Stimulated activated CD8-positive, alpha-beta memory T cell treated with anti-CD3 and anti-CD28 coated beads, Interleukin-15, amount 100 ng/mL, for 4 hours (primary cell): Measurements from ENCODE around the gene CCDC106.

Experiments
- DNase-seq, 2 donors: peaks; one replicate each; pipeline ENCODE4 v3.0.0-alpha.2; 2020; ENCODE audit warnings: low read depth in 2 of 2

CCDC106 gene

DNA sequence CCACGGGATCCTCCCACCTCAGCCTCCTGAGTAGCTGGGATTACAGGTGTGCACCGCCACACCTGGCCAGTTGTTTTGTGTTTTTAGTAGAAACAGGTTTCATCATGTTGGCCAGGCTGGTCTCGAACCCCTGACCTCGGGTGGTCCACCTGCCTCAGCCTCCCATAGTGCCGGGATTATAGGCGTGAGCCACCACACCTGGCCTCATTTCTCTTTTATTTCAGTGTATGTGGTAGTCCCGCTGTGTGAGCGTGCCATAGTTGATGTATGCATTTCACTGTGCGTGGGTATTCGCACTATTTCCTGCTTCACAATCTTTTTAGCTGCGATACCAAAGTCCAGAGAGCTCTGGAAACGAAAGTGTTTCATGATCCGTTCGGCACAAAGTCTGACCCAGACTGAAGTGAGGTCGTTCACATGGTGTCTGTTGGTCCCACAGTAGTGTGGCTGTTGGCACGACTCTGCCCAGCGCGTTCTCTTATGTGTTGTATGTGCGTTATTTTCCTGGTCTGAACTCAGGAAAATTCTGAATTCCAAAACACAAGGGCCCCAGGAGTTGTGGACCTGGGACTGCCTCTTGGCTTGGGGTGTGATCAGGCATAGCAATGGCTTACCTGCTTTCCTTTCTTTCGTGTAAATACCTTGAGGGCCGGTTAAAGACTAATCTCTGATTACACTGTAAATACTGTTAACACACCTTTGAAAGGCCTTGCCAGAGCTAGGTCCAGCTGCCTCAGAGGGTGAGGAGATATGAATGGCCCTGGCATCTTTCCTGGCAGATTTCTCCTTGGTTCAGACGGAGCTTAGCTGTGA, 35.6 kb downstream of the CCDC106 start:
- DNase-seq, result no peak

DNA sequence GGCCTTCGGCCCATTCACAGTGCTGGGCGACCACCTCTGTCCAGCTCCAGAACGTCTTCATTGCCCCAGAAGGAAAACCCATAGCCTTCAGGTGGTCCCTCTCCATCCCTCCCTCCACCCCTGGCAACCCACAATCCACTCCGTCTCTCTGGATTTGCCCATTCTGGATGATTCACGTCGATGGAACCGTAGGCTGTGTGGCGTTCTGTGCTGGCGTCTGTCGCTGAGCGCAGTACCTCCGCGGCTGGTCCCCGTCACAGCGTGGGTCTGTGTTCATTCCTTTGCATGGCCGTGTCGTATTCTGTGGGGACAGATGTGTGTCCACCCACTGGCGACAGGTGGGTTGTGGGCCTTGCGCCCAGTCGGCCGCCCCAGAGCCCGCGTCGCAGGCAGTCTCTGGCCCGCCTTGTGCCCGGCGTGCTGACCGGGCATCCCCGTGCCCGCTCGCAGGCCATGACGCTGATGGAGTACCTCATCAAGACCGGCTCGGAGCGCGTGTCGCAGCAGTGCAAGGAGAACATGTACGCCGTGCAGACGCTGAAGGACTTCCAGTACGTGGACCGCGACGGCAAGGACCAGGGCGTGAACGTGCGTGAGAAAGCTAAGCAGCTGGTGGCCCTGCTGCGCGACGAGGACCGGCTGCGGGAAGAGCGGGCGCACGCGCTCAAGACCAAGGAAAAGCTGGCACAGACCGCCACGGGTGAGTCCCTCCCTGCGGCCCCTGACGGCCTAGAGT, 37.1 kb downstream of the CCDC106 start:
- no peak for DNase-seq

DNA sequence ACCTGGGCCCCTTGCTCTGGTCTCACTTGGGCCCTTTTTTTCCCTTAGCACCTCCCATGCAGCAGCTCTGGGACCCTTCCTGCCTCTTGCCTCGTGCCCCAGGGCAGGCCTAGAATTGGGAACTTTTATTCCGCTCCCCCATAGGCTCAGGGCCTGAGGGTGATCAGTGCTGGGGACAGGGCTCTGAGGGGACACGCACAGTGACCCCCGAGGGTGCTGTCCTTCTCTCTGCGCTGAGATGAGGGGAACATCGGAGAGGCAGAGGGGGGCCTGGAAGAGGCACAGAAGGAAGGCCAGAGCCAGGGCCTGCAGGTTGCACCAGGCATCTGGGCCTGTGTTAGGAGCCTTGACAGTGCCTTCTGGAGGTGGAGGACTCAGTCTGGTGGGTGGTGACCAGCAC, 37.8 kb downstream of the CCDC106 start:
- no peak for DNase-seq

DNA sequence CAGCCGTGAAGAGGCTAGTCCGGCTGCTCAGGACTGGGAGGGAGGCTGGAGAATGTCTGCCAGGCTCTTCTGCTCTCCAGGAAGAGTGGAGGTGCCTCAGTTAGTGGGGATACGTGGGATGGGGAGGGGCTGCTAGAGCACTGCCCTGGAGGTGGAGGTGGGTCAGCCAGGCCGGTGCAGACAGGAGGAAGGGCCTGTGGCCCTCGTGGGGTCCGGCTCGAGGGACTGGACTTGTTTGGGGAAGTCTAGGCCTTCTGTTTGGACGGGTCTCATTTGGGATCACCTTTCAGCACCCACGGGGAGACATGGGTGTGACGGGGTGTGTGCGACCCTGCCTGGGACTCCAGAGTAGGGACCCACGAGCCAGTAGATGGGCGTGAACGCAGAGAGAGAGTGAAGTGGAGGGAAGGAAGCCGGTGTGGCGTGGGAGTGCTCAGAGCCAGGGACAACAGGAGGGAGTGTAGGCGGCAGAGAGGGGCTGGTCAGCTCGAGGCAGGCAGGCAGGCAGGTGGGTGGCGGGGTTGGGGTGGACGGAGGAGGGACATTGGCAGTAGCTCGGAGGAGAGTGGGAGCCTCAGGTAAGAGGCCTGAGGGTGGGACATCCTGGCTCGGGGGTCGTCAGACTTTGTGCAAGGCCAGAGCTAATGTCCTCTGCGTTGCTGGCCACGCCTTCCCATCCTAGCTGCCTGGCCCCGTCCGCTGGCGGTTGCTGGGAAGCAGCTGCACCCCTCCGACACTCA, 38.5 kb downstream of the CCDC106 start:
- no peak for DNase-seq

DNA sequence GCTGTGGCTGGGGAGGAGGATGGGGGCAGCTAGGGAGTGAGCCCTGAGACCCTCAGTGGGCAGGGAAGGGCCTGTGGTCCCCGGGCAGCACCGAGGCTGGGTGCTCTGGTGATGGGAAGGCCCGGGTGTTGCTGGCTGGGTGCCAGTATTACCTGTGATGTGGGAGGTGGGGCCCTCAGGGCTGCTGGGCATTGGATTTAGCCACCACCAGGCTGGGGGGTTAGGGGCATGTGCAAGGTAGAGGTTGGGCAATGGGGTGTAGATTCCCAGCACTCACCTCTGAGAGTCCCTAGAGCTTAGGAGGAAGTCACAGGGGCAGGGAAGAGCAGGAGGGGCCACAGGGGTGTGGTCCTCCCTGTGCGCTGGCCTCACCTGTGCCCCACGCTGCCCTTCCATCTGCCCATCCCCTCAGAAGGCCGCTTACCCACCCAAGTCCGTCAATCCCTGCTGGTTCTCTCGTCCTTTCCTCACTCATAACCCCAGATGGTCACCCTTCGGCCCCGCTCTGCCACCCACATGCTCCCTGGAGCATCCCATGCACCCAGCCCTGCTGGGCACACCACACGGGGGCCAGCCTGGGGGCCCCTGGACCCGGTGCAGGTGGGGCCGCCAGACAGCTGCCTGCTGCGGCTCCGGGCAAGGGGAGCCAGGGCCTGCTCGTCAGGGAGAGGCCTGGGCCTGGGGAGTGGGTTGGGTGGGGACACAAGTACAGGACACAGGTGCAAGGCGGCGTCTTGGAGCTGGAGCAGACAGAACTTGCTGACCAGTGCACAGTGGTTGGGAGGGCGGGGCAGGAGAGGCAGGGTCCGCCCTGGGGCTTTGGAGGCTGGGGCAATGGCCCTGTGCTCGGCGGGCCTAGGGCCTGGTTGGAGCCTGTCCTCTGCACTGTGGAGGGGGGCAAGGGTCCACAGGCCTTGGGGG, 39.5 kb downstream of the CCDC106 start:
- no peak for DNase-seq

DNA sequence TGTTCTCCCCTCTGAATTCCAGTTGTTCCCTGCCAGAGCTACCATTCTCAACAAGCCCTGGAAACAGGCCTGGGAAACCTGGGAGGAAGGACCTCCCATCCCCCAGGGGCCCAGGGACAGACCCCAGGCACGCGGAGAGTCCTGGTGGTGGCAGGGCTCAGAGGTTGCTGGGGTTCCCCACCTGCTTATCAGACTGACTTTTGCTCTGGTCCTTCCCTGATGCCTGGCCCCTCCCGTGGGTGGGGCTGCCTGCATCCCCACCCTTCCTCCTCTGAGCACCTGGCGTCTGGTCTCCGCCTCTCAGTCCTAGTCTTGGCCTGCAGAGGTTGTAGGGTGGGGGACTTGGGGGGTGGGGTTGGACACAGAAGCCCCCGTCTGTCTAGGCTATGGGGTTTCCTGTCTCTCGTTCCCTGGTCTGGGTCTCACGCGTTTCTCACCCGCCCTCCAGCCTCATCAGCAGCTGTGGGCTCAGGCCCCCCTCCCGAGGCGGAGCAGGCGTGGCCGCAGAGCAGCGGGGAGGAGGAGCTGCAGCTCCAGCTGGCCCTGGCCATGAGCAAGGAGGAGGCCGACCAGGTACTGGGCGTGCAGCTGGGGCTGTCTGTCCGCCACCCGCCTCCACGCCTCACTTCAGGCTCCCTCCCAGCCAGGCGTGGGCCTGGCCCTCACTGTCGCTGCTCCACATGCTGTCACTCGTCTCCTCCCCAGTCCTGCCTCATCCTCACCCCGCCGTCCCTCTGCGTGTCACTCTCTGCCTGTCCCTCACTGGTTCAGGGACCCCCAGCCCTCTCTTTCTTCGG, 40.6 kb downstream of the CCDC106 start:
- DNase-seq, result no peak

DNA sequence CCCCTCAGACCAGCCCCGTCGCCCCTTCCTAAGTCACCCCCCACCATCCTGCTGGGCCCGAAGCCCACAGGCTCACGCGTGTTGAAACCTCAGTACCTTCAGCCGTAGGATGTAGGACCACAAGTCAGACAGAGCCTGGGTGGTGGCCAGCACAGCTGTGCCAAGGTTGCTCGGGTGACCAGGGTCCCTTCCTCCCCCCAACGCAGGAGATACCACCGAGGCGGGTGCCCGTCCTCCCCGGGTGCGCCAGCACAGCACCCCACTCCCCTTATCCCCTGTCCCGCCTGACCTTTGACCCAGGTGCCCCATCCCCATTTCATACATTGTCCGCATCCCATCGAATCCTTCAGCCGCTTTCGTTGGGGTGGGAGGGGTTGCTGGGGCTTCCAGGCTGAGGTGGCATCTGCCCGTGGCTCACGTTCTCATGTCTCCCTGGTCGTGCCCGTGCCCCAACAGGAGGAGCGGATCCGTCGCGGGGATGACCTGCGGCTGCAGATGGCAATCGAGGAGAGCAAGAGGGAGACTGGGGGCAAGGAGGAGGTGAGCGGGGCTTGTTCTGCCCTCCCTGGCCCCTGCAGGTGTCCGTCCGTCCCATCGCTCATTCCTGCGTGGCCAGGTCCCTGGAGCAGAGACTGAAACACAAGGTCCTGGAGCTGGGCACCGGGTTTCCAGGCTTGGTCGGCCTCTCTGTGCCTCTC, 41.5 kb downstream of the CCDC106 start:
- no peak for DNase-seq

DNA sequence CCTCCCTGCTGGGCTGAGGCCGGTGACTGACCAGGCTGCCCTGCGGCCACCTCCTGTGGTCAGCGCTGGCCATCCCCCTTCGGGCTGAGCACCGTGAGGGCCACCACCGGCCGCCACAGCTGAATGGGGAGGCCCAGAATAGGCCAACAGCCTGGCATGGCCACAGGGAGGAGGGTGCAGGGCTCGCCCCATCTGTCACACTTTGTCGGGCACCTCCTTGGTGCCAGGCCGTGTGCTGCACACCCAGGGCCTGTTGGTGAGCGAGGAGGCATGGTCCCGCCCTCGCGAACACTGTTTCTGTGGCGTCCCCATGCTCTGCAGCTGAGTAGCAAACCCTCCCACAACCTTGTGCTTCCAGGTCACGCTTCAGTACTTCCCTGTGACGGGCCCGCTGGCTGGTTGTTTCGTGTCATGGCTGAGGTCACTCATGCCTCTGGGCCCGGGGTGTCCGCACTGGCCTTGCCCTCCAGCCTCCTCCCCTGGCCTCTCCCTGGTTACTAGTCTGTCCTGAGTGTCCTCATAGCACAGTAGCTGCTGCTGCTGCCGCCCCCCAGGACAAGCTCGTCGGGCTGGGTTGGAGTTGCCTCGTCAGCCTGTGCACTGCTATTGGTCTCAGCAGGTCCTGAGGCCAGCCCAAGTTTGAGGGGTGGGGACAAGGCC, 42.2 kb downstream of the CCDC106 start:
- DNase-seq, result no peak

DNA sequence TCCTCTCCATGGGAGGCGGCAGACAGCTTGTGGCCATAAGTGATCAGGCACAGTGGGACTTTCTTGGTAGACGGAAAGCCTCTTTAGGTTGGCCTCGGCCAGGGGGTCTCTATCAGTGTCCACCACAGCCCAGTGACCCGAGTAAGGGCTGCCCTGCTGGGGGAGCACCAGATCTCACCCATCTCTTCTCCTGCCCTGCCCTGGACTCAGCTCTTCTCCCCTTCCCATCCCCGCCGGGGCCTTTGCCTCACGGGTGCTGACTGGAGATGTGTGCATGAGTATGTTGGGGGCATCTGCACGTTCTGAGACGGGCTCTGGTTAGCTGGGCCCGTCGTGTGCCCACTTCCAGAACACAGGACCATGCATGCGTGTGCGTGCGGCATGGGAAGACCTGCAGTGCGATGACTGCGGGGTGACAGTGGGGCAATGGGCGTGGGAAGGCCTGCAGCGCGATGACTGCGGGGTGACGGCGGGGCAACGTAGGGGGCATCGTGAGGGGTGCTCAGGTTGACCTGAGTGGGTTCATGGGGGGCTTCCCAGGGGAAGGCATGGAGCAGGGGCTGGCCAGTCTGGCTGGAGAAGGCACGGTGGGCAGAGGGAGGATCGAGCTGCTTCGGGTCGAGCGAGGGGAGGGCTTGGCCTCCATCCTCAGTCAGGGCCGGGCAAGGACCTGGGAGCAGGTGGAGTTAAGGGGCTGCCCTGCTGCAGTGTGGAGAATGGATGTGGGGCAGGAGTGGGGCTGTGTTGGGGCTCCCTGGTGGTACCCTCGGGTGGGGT, 42.9 kb downstream of the CCDC106 start:
- no peak for DNase-seq

DNA sequence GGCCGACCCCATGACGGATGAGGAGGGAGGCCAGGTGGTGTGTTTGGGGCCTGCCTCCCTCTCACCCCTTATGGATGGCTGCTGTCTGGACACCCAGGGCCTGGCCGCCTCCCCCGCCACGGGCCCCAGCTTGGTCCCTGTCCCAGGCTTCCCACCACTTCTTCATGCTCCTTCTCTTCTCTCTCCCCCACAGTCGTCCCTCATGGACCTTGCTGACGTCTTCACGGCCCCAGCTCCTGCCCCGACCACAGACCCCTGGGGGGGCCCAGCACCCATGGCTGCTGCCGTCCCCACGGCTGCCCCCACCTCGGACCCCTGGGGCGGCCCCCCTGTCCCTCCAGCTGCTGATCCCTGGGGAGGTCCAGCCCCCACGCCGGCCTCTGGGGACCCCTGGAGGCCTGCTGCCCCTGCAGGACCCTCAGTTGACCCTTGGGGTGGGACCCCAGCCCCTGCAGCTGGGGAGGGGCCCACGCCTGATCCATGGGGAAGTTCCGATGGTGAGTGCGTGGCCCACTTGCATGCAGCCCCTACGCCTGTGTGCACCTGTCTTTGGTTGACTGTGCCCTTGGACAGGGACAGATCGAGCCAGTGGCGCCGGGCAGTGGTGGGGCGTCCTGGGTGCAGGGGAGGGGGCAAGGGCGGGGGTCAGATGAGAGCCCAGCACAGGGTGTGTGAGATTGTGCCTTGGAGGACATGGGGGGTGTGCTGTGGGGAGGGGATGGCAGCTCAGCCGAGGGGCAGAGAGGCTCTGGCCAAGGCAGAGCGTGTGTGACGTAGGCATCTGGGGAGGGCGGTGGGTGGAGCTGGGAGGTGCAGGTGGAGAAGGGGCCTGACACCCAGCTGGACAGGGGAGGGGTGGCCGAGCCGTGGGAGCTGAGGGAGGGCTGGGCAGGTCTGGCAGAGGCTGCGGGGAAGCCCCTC, 43.8 kb downstream of the CCDC106 start:
- no peak for DNase-seq

DNA sequence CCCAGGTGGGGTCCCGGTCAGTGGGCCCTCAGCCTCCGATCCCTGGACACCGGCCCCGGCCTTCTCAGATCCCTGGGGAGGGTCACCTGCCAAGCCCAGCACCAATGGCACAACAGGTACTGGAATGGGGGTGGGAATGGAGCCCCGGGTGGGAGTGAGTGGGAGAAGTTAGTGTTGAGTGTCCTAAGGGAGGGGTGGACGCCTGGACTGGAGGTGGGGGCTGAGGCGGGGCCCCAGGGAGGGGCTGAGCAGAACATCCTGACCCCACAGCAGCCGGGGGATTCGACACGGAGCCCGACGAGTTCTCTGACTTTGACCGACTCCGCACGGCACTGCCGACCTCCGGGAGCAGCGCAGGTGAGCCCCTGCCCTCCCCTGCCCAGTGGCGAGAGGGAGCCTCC, 44.7 kb downstream of the CCDC106 start:
- DNase-seq, result no peak

DNA sequence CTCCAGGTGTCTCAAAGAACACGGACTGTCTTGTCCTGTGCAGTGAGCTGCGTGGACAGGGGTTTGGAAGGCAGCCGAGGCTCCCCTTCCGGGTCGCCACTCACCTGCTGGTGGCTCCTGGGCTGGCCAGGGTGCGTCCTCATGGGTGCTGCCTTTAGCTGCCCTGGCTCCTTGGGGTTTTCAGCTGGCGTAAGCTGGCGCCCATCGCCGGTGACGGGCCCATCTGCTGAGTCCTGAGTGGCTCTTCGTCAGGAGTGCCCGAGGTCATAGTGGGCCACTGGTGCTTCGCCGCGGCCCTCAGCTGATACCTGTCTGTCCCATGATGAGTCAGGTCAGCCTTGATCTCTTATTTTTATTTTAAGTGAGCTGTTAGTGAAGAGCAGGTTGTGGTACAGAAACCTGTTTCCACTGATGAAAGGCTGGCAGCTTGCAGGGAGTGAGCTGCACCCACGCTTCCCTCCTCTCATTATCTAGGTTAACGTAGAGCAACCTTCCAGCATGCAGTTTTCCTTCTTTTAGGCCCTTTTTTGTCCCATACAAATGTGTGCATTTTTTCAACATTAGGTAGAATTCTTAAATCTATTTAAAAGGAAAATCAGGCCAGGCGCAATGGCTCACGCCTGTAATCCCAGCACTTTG, 45.4 kb downstream of the CCDC106 start:
- DNase-seq, result no peak

DNA sequence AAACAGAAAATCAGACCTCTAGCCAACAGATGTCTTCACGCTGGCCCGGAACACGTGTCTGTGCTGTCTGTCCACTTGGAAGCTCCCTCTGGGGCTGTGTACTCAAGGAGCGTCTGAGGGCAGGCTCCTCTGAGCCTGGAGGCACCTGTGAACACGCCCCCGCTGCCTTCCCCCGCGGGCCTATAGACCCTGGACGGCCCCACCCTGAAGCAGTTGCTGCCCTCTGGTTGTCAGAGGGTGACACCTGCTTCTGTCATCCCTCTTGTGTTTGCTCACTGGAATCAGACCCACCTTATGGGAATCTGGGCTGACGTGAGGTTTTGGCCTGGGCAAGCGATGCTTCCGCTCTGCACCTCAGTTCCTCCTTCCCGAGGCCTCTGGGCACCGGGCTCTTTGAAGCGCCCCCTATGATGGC, 46.2 kb downstream of the CCDC106 start:
- no peak for DNase-seq

DNA sequence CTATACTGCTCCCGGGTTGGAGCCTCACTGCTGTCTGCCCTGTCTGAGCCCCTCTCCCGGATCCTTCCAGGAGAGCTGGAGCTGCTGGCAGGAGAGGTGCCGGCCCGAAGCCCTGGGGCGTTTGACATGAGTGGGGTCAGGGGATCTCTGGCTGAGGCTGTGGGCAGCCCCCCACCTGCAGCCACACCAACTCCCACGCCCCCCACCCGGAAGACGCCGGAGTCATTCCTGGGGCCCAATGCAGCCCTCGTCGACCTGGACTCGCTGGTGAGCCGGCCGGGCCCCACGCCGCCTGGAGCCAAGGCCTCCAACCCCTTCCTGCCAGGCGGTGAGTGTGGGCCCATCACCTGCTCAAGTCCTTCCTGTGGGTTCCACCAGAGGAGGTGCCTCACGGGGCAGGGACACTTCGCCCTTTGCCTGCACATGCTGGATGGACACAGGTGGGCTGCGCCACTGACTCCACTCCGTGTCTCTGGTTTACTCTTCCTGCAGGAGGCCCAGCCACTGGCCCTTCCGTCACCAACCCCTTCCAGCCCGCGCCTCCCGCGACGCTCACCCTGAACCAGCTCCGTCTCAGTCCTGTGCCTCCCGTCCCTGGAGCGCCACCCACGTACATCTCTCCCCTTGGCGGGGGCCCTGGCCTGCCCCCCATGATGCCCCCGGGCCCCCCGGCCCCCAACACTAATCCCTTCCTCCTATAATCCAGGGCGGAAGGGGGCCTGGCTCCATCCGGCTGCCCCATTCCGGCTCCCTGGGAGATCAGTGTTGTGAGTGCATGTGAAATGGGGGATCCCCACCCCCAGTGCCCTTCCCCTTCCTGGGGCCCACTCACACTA, 46.9 kb downstream of the CCDC106 start:
- no peak for DNase-seq

DNA sequence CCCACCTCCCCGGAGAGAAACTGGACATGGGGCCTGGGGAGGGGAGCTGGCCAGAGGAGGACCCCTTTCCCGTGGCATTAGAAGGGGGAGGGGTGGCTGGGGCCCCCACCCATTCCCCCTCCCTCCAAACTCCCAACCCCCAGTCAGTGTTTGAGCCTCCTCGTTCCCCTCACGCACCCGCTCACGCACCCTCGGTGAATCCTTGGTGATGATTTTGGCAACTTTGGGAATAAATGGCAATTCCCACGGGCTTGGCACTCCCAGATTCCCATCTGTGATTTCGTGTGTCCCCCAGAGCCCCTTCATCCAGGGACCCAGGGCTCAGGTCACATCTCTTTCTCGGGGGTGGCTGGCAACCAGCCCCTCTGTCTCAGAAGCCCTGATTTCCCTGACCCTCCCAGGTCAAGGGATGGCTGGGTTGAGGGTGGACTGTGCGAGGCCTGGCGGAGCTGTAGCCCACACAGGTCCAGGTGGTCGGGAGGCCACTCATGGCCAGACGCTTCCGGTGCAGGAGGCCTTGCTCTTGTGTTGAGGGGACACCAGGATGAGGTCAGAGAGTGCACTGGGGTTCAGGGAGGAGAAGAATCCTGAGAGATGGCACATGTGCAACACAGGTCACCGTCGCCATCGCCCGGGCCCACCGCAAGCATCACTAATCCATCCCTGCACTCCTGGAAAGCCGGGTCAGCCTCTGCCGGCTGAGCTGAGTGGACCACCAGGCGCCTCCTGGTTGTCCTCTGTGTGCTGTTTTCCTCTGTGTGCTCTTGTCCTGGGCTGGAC, 47.7 kb downstream of the CCDC106 start:
- DNase-seq, result no peak
